IPS-18c (cell line): Measurements from ENCODE around the gene ILK.
A peak's percentile ranks its signal among the peaks of the same experiment; 100 is the strongest.

Experiments used
- H3K4me3 ChIP-seq: 2 replicates; pipeline ENCODE4 v1.7.0; 2013; ENCODE audit warnings: low read depth, mild to moderate bottlenecking, low read length, moderate library complexity; ENCODE audit not compliant: insufficient read depth
- H3K9me3 ChIP-seq: one replicate; pipeline ENCODE4 v1.6.1; 2013; ENCODE audit warnings: mild to moderate bottlenecking, low read length, moderate library complexity; ENCODE audit not compliant: control insufficient read depth, insufficient read depth

The ILK gene

GRCh38 chr11:6656584-6656915, 53.0 kb downstream of the ILK start:
- H3K4me3 ChIP-seq: peak overlapping the region; percentile 68; the same call in 1 of the 2 replicates

GRCh38 chr11:6656936-6657335, 53.4 kb downstream of the ILK start:
- Histone ChIP-seq H3K9me3 (no peaks in the 10 kb centered on the region), H3K4me3 (peak overlapping the region; percentile 68; the same call in 1 of the 2 replicates)

More at GRCh38 chr11:6656584-6656915, 53.0 kb downstream of the ILK start:
- H3K9me3 ChIP-seq: no peaks in the 10 kb centered on the region

GRCh38 chr11:6657346-6657745, 53.8 kb downstream of the ILK start:
- H3K4me3 ChIP-seq: no peak overlapping the region
- H3K9me3 ChIP-seq: no peaks in the 10 kb centered on the region

GRCh38 chr11:6658647-6659046, 55.1 kb downstream of the ILK start:
- no peaks in the 10 kb centered on the region for H3K9me3 ChIP-seq

More at GRCh38 chr11:6658647-6659046, 55.1 kb downstream of the ILK start:
- H3K4me3 ChIP-seq: no peak overlapping the region
